Dedifferentiated amniotic fluid mesenchymal stem cell (primary cell): Measurements from ENCODE around the gene RNF112.
"Not testable (repeated sequence)": the region's sequence is repeated elsewhere in the genome, so short reads cannot be mapped to it uniquely, and the experiment has no call there.

Experiments used
- DNase-seq: peaks from one replicate; pipeline ENCODE4 v3.0.0-alpha.2; 2016; ENCODE audit errors: extremely low spot score

The RNF112 gene

DNA sequence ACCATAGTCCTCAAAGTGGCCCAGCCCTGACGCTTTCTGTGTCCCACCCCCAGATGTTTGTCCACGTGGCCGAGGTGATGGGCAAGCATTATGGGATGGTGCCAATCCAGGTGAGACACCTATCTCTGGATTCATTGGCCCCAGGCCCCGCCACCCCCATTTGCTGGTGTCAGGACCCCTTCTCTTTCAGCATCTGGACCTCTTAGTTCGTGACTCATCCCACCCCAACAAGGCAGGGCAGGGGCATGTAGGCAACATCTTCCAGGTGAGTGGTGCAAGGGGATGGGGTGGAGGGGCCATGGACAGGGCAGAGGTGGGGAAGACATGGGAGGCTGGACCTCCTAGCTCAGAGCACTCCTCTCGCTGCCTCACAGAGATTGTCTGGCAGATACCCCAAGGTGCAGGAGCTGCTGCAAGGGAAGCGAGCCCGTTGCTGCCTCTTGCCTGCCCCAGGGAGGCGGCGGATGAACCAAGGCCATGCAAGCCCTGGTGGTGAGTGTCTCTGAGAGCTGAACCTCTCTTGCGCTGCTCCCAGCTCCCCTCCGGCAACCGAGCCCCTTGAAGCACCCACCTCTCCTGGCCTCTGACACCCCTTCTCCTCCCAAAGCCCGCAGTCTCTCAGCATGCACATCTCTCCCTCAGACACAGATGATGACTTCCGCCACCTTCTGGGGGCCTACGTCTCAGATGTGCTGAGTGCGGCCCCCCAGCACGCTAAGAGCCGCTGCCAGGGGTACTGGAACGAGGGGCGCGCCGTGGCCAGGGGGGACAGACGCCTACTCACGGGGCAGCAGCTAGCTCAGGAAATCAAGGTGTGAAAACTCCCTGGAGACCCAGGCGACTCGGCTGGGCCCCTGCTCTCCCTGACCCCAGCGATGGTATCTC, 3.6 kb downstream of the RNF112 start:
- no peak for DNase-seq

DNA sequence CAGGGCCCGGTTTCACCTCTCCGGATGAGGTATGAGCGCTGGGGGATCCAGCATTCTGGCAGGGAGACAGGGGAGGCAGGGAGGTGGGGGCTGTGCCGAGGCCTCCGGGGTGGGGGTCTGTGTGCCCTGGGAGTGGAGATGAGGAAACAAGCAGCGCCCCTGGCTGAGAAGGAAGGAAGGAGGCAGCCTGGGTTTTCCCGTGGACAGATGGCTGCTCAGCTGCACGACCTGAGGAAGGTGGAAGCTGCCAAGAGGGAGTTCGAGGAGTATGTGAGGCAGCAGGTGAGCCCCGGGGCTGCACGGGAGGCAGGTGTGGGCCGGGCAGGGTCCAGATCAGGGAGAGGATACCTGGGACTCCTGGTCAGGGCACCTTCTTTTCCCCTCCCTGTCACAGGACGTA, 4.3 kb downstream of the RNF112 start:
- DNase-seq: no peak

DNA sequence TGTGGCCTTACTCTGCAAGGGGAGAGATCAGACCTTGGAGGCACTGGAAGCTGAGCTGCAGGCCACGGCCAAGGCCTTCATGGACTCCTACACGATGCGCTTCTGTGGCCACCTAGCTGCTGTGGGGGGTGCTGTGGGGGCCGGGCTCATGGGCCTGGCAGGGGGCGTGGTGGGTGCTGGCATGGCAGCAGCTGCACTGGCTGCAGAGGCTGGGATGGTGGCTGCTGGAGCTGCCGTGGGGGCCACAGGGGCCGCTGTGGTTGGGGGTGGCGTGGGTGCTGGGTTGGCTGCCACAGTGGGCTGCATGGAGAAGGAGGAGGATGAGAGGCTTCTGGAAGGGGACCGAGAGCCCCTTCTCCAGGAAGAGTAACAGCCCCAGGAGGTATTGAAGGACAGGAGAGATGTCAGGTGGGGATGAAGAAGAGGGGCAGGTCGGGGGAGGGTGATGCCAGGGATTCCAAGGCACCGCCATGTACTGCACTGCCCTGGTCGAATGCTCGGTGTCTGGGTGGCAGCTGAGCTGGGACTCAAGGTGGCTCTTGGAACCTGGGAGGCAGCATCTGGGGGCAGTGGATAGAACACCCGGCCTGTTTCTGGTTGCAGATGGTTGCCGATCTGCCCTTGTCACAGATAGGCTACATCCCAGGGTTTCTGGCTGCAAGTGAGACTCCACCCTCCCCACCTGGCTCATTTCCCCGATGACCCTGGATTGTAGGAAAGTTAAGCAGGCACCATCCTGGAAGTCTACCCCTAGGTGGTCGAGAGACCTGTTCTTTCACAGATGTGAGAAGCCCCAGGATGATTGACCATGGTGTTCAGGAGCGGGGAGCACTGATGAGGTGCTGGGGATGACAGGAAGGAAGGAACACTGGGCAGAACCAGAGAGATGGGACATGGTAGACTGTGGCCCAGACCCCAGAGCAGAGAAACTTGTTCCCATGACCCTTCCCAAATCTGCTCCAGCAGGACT, 5.1 kb downstream of the RNF112 start:
- no peak for DNase-seq

DNA sequence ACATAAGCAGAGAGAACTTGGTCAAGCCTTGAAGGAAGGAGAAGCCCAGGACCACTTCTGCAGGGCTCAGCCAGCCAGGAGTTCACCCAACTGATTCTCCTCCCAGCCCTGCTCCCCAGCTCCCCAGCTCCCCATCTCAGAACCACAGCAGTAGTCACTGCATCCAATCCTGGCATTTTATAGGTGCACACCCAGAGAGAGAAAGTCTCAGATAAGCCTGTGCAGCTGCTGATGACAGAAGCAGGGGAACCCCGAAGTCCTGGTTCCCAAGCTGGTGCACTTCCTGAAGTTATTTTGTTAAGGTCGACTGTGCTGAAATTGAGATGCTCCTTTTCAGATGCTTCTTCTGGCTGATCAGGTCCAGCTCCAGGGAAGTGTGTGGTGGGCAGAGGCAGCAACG, 6.6 kb downstream of the RNF112 start:
- no peak for DNase-seq

DNA sequence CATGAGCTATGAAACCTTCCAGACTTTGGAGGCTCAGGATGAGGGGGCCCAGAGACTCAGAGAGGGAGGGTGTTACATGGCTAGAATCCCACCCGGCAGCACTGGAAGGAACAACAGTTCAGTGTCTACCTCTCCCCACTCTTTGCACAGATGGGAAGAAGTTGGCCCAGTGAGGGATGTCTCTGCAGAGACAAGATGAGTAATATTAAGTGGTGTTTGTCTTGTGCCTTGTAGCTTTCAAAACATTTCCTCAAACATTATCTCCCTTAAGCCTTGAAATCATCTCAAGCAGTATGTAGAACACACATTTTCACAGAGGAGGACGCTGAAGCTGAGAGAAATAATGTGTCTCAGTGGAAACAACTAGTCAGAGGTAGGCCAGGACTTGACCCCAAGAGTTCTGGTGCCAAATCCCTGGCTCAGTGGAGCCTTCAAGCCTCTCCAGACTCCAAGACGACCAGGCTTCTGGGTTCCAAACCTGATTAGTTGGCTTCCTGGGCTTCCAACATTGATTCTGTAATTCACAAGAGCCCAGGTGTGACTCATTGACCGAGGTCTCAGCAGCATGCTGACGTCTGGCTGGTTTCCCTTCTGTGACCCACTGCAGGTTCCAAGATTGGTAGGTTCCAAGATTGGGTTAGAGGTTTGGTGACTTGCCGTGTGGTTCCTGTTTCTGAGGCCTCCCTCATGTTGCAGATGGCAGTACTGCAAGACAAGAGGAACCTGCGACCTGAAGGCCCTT, 7.4 kb downstream of the RNF112 start:
- no peak for DNase-seq

DNA sequence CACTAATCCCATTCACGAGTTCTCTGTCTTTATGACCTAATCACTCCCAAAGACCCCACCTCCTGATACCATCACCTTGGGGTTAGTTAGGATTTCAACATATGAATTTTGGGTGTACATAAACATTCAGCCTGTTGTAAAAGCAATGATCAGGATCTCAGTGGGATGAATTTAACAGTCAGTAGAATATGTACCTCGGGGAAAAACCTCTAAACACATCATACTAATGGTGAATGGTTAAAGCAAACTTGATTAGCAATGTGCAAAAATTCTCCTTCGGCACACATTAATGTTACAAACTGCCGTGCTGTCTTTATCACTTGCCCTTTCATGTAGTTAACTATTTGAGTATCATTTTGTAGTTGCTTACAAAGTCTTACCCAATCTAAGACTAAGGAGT, 10.2 kb downstream of the RNF112 start:
- DNase-seq: no peak

DNA sequence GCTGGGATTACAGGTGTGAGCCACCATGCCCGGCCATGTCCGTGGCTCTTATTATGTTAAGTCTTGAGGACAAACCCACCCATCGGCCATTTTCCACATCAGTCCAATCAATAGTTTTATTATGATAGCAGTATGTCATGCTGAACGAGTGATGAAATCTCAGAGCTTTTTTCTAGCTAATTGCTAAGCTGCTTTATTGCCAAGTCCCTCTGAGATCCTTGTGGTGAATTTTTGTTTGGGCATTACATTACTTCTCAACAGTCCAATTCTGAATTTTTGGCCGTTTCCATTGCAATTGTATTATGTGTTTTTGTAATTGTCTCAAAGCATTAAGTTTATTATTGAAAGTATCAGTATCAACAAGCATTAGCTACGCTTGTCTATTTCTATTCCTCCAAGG, 10.9 kb downstream of the RNF112 start:
- DNase-seq: no peak

DNA sequence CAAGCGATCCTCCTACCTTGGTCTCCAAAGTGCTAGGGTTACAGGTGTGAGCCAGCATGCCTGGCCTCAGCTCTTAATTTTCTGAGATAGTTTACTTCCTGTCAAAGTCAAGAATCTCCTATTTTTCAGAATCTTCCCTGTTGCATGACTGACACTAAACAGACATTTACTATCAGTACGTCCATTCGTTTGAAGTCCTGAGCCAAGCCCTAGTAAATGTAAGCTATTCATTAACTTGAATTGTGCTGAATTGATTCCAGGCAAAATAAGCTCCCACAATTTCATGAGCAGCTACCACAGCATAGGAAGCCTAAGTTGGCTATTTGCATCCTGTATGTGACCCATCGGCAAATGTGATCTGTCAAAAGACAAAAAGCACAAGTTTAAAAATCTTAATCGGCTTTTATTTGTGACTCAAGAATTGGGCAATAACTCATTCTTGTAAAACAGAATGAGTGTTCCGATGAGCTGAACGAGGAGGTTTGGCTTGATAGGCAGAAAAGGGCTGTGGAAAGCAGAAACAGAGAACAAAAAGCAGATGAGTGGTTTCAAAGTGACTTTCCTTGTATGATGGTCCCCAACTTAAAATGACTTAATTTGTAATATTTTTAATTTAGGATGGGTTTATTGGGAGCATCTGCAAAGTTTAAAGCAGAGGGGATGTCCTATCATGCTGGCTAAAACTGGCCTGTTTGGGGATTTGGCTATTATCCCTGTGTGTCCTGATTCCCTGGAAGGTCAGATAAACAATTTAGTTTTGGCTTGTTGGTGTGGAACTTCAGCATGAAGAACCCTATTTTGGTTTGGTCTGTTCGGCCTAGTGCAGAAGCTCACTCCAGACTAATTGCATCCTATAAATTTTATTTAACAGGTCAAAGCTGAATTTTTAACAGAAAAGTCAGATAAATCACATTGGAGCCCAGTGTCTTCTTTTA, 14.2 kb downstream of the RNF112 start:
- no peak for DNase-seq

DNA sequence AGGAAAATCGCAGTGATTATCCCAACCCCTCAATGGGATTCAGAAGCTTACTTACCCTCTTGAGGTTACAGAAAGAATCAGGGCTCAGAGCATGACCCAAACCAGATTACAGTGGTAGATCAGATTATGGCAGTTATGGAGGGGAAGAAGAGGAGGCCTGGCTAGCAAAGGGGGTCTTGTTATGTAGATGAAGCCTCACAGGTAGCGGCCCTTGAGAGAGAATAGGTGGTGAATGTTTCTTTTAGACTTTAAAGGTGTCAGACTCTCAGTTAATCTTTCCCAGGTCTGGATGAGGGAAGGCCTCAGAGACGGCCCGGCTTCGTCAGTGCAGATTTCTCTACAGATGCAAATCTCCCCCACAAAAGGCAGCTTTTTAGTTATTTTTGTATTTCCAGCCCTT, 15.6 kb downstream of the RNF112 start:
- no peak for DNase-seq

DNA sequence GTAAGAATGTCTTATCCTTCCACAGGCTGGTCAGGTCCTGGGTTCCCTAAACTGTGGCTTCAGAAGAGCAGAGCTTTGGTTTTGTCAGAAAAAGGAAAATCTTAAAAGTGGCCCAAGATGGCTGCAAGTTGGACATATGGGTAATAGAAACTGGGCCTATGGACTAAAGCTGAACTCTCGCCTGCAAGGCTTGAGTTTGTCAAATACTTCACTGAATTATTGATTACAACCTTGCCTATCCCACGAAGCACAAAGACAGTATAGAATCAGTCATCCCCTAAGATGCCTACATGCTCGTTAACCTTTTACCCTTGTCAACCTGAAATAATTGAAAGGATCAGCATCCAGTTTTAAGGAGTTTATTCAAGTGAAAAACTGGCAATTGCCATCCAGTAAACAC, 20.7 kb downstream of the RNF112 start:
- DNase-seq: no peak

DNA sequence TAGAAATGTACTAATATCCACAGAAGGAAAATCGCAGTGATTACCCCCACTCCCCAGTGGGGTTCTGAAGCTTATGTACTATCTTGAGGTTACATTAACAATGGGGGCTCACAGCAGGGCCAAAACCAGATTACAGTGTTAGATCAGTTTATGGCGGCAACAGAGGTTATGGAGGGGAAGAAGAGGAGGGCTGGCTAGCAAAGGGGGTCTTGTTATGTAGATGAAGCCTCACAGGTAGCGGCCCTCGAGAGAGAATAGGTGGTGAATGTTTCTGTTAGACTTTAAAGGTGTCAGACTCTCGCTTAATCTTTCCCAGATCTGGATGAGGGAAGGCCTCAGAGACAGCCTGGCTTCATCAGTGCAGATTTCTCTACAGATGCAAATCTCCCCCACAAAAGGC, 22.2 kb downstream of the RNF112 start:
- no peak for DNase-seq

DNA sequence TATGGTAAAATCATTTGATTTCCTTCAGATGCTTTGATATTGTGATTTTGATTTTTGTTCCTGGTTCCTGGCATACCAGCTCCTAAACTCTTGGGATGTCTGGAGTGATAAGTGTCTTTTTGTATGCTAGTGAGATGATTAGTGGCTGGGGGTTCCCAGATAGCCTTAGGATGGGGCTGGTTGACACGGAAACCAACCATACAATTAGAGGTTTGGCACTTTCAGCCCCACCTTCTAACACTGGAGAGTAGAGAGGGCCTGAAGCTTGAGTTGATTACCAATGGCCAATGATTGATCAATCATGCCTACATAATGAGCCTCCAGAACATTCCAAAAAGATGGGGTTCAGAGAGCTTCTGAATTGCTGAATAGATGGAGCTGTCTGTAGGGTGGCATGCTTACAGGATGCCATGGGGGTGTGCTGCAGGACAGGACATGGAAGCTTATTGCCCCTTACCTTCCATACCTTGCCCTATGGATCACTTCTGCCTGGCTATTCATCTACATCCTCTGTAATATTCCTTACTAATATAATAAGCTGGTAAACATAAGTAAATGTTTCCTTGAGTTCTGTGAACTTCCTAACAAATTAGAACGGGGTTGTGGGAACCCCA, 22.8 kb downstream of the RNF112 start:
- DNase-seq: no peak

DNA sequence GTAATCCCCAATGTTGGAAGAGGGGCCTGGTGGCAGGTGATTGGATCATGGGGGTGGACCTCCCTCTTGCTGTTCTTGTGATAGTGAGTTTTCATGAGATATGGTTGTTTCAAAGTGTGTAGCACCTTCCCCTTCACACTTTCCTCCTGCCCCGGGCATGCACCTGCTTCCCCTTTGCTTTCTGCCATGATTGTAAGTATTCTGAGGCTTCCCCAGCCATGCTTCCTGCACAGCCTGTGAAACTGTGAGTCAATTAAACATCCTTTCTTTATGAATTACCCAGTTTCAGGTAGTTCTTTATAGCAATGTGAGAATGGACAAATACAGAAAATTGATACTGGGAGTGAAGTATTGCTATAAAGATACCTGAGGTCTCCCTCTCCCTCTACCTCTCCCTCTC, 29.4 kb downstream of the RNF112 start:
- no peak for DNase-seq

DNA sequence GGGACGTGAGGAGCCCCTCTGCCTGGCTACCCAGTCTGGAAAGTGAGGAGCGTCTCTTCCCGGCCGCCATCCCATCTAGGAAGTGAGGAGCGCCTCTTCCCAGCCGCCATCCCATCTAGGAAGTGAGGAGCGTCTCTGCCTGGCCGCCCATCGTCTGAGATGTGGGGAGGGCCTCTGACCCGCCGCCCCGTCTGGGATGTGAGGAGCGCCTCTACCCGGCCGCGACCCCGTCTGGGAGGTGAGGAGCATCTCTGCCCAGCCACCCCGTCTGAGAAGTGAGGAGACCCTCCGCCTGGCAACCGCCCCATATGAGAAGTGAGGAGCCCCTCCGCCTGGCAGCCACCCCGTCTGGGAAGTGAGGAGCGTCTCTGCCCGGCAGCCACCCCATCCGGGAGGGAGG, 30.3 kb downstream of the RNF112 start:
- DNase-seq: not testable (repeated sequence)

DNA sequence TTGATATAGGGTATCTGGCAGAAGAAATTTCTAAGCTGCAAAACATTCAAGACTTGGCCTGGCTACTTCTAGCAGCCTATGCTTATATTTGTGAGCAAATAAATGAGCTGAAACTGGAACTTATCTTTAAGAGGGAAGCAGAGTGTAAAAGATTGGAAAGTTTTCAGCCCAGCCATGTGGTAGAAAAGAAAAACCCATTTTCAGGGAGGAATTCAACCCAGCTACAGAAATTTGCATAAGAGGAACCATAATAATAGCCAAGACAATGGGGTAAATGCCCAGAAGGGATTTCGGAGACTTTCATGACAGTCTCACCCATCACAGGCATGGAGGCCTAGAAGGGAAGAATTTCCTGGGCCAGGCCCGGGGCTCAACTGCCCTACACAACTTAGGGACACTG, 31.7 kb downstream of the RNF112 start:
- DNase-seq: no peak

DNA sequence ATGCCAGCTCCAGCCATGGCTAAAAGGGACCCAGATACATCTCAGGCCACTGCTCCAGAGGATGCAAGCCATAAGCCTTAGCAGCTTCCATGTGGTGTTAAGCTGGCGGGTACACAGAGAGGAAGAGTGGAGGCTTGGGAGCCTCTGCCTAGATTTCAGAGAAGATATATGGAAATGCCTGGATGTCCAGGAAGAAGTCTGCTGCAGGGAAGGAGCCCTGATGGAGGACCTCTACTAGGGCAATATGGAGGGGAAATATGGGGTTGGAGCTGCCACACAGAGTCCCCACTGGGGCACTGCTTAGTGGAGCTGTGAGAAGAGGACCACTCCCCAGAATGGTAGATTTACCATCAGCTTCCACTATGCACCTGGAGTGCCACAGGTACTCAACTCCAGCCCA, 32.1 kb downstream of the RNF112 start:
- DNase-seq: no peak

DNA sequence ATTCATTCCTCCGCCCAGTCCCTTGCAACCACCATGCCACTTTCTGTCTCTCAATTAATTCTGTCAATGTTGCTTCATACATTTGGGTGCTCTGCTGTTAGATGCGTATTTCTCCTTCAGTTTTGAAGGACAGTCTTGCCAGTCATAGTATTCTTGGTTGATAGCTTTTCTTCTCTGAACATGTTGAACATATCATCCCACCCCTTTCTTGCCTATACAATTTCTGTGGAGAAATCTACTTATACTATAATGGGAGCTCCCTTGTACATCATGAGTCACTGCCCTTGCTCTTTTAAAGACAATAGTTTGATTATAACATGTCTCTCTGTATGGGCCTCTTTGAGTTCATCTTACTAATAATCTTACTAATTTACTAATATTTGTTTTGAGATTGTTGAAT, 34.1 kb downstream of the RNF112 start:
- no peak for DNase-seq

DNA sequence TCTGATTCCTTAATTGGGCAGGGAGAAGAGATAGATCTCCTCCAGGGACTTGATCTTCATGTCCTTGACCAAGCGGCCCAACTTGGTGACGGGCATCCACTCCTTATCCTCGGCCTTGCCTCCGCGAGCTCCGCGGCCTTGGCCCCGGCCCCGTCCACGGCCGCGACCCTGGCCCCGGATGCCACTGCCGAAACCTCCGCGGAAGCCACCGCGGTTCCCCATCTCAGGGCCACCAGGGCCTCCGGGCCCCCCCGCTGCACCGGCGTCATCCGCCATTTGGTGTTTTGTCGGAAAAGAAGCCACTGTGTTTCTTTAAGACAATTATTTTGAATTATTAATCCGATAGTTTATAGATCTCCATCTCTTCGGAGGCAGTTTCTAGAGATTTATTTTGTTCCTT, 35.5 kb downstream of the RNF112 start:
- DNase-seq: not testable (repeated sequence)

DNA sequence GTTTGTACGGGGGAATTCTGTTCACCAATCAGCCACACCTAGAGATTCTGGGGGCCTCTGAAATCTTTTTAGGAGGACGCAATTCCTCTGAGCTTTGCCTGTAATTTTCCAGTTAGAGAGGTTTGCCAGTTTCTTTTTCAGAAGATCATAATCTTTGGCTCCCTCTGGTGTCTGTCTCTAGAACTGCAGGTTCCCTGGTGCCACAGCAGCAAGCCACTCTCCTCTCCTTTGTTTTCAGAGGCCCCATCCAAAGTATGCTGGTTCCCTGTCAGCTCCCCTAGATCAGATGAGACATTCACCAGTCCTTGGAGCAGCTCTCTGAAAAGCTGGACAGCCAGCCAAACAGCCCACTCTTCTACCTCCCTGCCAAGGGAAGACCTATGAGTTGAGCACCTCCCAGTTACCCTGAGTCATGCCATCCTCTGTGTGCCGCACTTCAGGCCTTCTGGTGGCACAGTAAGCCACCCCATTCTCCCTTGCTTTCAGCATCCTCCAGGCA, 36.1 kb downstream of the RNF112 start:
- DNase-seq: peak; percentile 92
